GM12891 (cell line): ENCODE results near the gene PLSCR5.

ENCODE experiments used
- POLR2AphosphoS5 ChIP-seq: IDR thresholded peaks from 2 replicates; pipeline ENCODE4 v1.6.1; 2011; ENCODE audit warnings: low read depth, low read length, control low read depth
- POU2F2 ChIP-seq: IDR thresholded peaks from 2 replicates; pipeline ENCODE4 v1.6.1; 2011; ENCODE audit warnings: low read depth, mild to moderate bottlenecking, control low read depth, low read length, moderate library complexity
- TAF1 ChIP-seq: IDR thresholded peaks from 2 replicates; pipeline ENCODE4 v1.6.1; 2011; ENCODE audit warnings: low read depth, low read length, control low read depth

DNA sequence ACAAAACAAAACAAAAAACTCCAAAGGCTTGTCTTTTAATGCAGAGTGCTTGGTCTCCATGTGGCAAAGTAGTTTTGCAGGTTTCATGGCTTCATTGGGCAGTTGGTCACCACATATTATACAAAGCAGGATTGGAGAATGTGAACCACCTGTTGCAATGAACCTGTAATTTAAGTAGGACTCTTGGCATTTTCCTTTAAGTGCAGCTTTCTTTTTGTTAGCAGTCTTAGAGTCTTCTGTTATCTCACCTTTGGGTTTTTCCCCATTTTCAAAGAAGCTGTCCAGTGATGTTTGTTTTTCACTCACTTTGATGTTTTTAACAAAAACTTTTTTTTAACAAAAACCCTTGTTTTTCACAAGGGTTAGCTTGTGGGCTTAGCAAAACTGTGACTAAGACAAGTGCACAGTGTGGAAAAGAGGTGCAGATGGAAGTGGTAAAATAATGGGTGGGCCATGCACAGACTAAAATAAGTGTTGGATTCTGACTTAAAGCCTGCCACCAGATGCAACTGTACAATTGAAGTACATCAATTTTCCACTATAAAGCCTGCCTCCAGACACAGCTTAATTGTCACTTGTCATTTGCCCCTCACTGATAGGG, 57.8 kb downstream of the PLSCR5 start:
- TF ChIP-seq POLR2AphosphoS5, result no peak
- TF ChIP-seq TAF1, result no peak
- TF ChIP-seq POU2F2, result no peak
